HG02623 (cell line): ENCODE measurements around the gene ADORA2A.

Source experiments
- ATAC-seq: cut with Tn5 transposase; IDR thresholded peaks from one replicate; pipeline ENCODE4 v1.9.1; 2021; ENCODE audit warnings: moderate library complexity; ENCODE audit not compliant: unreplicated experiment

Gene ADORA2A

GRCh38 chr22:24427500-24428164 is at the start of gene ADORA2A:
Gene ADORA2A (plus strand): TSS chr22:24427599. CDS start chr22:24433405, 5,806 bp downstream.
- ATAC-seq, result peak; percentile 43

GRCh38 chr22:24379536-24379935 is 47.9 kb upstream of the ADORA2A start:
- ATAC-seq, result no peak

- no peak for ATAC-seq
These were observed 47.0 kb upstream of the ADORA2A start for GRCh38 chr22:24380220-24380904.

GRCh38 chr22:24380905-24381230 is 46.5 kb upstream of the ADORA2A start:
- ATAC-seq, result no peak

- ATAC-seq, result no peak
These were observed 44.3 kb upstream of the ADORA2A start for GRCh38 chr22:24383061-24383460.

- ATAC-seq, result no peak
These were observed 43.3 kb upstream of the ADORA2A start for GRCh38 chr22:24384131-24384530.

GRCh38 chr22:24386937-24387471 is 40.4 kb upstream of the ADORA2A start:
- no peak for ATAC-seq

- no peak for ATAC-seq
These were observed 37.7 kb upstream of the ADORA2A start for GRCh38 chr22:24389680-24390079.

- no peak for ATAC-seq
These were observed 37.2 kb upstream of the ADORA2A start for GRCh38 chr22:24390156-24390555.

- ATAC-seq, result no peak
These were observed 36.8 kb upstream of the ADORA2A start for GRCh38 chr22:24390576-24390975.

GRCh38 chr22:24391836-24392217 is 35.6 kb upstream of the ADORA2A start:
- ATAC-seq, result no peak

- ATAC-seq, result no peak
These were observed 35.0 kb upstream of the ADORA2A start for GRCh38 chr22:24392218-24392931.

- no peak for ATAC-seq
These were observed 34.3 kb upstream of the ADORA2A start for GRCh38 chr22:24393012-24393559.

GRCh38 chr22:24393848-24394247 is 33.6 kb upstream of the ADORA2A start:
- no peak for ATAC-seq

GRCh38 chr22:24394254-24394653 is 33.1 kb upstream of the ADORA2A start:
- no peak for ATAC-seq

- ATAC-seq, result no peak
These were observed 29.0 kb upstream of the ADORA2A start for GRCh38 chr22:24398409-24398808.

GRCh38 chr22:24400034-24400725 is 27.2 kb upstream of the ADORA2A start:
- ATAC-seq, result no peak

GRCh38 chr22:24400726-24401596 is 26.4 kb upstream of the ADORA2A start:
- ATAC-seq, result no peak

- no peak for ATAC-seq
These were observed 25.4 kb upstream of the ADORA2A start for GRCh38 chr22:24401931-24402367.
